GM10847 (cell line): ENCODE measurements around the gene DHX38.

Experiments
- POLR2A ChIP-seq: IDR thresholded peaks from 2 replicates; pipeline ENCODE4 v1.6.1; 2011; ENCODE audit not compliant: insufficient read length; ENCODE audit errors: extremely low read depth

Gene DHX38

GRCh38 chr16:72110662-72111615 is 17.3 kb downstream of the DHX38 start:
- TF ChIP-seq POLR2A = no peak

- no peak for TF ChIP-seq POLR2A
Observed at GRCh38 chr16:72111657-72112451, 18.2 kb downstream of the DHX38 start.

GRCh38 chr16:72112452-72112792 is 18.8 kb downstream of the DHX38 start:
- no peak for TF ChIP-seq POLR2A

DNA sequence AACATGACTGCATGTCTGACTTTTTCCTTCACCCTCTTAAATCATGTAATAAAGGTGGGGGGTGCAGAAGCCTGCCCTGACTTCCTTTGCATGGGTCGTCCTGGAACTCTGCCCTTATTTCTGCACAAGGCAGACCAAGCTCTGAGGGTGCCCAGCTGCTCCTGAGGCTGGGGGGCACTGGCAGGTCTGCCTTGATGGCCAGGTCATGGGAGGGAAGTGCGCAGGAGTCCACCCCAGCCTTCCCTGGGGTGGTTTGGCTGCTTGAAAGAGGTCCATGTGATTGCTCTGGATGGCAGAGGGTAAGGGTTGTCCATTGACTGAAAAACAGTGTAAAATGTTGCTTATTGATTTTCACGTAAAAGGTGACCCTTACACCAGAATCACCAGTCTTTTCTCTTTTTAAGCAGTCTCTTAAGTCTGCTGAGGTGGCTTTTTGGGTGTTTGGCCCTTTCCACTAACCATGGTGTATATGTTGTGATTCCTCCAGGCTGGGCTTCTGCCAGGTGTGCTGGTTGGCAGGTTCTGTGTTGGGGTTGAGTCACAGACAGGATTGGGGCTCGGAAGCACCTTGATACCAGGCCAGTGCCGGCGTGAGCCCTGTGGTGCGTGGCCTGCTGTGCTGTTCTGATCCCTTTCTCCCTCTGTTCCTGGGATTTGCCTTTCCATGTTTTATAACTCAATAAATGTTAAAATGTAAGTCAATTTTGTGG is 19.4 kb downstream of the DHX38 start:
- TF ChIP-seq POLR2A = no peak

GRCh38 chr16:72113616-72113945 is 19.9 kb downstream of the DHX38 start:
- no peak for TF ChIP-seq POLR2A

DNA sequence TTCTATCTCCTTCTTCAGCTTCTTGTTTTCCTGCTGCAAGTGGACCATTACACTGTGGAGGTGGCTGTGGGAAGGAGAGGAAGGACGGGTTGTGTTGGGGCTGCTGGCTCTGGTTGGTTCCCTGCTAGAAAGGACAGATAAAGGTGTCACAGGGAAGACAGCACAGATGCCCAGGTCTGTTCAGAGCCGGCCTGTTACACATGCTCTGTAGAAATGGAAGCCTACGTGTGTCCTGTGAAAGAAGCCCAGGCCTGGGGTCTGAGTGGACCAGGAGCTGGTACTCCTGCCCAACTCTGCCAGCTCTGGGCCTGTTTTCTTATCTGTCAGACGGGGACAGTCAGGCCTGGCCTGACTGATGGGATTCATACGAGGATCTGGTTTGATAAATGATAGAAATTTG is 26.4 kb downstream of the DHX38 start:
- TF ChIP-seq POLR2A = no peak

GRCh38 chr16:72122308-72122707 is 28.7 kb downstream of the DHX38 start:
- TF ChIP-seq POLR2A = no peak

DNA sequence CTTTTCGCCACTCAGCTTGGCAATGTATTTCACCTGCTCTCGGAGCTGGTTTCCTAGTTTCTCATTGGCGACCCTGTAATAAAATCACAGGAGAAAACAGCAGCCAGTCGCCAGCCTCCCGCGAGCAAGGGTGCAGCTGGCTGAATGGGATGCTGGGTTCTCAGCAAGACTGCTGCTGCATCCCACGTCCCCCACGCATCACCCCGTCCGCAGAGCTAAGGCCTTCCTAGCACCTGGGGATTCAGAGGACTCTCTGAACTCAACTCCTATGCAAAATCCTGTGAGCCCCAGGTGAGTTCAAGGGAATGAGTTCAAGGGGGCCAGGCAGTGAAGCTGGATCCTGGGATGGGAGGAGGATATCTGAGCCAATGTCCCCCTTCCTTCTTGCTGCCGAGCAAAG is 29.3 kb downstream of the DHX38 start:
- TF ChIP-seq POLR2A = no peak

- no peak for TF ChIP-seq POLR2A
Observed at GRCh38 chr16:72123426-72123825, 29.8 kb downstream of the DHX38 start.

DNA sequence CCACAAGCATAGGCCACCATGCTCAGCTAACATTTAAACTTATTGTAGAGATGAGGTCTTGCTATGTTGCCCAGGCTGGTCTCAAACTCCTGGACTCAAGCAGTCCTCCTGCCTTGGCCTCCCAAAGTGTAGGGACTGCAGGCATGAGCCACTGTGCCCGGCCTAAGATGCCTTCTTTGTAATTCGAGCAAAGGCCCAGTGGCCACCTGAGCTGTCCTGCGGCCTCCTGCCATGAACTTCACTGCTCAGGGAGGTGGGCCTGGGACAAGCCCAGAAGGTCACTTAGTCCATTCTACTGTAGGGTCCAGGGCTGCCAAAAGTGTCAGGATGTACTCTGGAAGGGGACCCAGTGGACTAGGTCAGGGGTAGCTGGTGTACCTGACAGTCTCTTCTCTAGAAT is 30.5 kb downstream of the DHX38 start:
- no peak for TF ChIP-seq POLR2A

- no peak for TF ChIP-seq POLR2A
Observed at GRCh38 chr16:72124761-72125634, 31.4 kb downstream of the DHX38 start.

DNA sequence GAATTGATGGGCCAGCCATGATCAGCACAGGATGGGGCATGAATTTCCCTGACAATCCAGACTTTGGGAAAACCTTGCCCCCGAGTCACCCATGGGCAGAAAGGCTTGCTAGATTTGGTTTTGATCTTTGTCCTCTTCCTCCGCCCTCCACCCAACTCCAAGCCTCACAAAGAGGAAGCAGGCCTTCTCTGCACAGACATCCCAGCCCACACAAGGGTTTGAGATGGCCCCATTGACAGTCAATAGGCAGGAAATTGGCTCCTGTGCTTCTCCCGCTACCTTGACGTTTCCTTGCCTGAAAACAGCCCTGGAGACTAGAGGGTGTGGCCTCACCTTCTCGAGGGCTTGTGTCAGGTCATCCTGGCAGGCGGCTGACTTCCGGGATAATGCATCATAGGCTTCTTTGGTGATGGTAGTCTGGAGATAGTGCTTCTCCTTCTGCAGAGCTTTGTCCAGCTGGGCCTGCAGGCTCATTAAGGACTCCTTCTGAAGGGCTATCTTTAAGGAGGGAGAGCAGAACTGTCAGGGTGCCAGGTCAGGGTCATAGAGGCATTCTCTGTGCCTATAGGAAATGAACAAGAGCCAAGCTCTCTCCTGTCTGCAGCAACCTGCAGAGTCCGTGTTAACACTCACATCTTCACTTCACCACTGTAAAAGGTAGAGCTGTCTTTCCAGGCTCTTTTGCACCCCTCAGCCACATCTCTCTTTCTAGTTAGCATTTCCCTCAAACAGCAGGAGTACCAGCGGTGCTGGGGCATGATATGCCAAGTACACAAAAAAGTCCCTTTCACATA is 32.2 kb downstream of the DHX38 start:
- TF ChIP-seq POLR2A = no peak

- TF ChIP-seq POLR2A = no peak
Observed at GRCh38 chr16:72126429-72126765, 32.8 kb downstream of the DHX38 start.

GRCh38 chr16:72128701-72129100 is 35.1 kb downstream of the DHX38 start:
- no peak for TF ChIP-seq POLR2A
